Omental fat pad (tissue), 4 donors: Measurements from ENCODE around the gene TPCN2. TPM values are rescaled to one million over a fixed set of nuclear protein-coding genes. Genes with fewer than 3 reads are reported as not detected.

Experiments
- ATAC-seq: fragments of 150-250 bp; one replicate; pipeline ENCODE4 v1.9.1; 2016; ENCODE audit warnings: mild to moderate bottlenecking, moderate library complexity; ENCODE audit not compliant: low FRiP score
- DNase-seq: peaks from one replicate; pipeline ENCODE4 v3.0.0-alpha.2; 2019; ENCODE audit warnings: low spot score
- total RNA-seq, 4 donors: library from RNA; depleted of rRNA; stranded (reverse); fragments of >200 nt; gene quantifications; one replicate each; pipeline ENCODE4 v1.1.0, GENCODE V29; 2016
- TF ChIP-seq, protein P1 (sequence below), 3 donors: fragments of 450-650 bp; IDR thresholded peaks; one replicate each; pipeline ENCODE4 v1.5.1; 2016 to 2017; ENCODE audit warnings: antibody characterized with exemption in 3 of 3, mild to moderate bottlenecking in 3 of 3, moderate library complexity in 2 of 3

The TPCN2 gene
- total RNA-seq, 4 donors from 2014 or later, result 11.8 to 23.3 (median 15.4) TPM

DNA sequence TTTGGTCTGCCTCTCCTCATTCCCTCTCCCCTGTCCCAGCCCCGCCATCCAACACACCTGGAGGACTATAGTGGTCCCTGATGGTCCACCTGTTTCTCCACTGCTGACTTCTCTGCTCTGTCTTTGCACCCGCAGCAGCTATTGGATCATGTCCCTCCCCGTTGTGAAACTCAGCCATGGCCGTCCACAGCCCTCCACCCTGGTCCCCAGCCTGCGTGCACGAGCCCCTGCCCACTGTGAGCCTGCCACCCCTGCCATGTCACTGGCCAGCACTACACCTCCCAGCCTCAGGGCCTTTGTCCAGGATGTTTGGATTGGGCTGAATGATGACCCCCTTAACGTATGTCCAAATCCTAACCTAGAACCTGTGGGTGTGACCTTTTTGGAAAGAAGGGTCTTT, 59.3 kb downstream of the TPCN2 start:
- TF ChIP-seq, protein P1, sequence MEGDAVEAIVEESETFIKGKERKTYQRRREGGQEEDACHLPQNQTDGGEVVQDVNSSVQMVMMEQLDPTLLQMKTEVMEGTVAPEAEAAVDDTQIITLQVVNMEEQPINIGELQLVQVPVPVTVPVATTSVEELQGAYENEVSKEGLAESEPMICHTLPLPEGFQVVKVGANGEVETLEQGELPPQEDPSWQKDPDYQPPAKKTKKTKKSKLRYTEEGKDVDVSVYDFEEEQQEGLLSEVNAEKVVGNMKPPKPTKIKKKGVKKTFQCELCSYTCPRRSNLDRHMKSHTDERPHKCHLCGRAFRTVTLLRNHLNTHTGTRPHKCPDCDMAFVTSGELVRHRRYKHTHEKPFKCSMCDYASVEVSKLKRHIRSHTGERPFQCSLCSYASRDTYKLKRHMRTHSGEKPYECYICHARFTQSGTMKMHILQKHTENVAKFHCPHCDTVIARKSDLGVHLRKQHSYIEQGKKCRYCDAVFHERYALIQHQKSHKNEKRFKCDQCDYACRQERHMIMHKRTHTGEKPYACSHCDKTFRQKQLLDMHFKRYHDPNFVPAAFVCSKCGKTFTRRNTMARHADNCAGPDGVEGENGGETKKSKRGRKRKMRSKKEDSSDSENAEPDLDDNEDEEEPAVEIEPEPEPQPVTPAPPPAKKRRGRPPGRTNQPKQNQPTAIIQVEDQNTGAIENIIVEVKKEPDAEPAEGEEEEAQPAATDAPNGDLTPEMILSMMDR (IDR thresholded peaks at IDR 0.05), result no peak
- ATAC-seq (no peak), DNase-seq (no peak)

DNA sequence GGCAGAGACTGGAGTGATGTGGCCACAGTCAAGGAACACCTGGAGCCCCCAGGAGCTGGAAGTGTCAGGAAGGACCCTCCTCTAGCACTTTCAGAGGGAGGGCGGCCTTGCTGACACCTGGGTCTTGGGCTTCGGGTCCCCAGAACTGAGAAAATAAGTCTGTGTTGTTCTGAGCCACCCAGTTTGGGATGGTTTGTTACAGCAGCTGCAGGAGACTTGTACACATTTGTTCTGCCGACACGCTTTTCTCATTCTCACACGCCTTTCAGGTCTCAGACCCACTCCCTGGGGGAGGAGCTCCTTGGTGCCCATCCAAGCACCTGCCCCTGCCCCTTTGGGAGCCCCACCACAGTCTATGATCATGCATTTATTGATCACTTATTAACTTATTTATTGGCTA, 59.8 kb downstream of the TPCN2 start:
- ATAC-seq, result no peak
- TF ChIP-seq, protein P1 (IDR thresholded peaks at IDR 0.05), result no peak
- no peak for DNase-seq

DNA sequence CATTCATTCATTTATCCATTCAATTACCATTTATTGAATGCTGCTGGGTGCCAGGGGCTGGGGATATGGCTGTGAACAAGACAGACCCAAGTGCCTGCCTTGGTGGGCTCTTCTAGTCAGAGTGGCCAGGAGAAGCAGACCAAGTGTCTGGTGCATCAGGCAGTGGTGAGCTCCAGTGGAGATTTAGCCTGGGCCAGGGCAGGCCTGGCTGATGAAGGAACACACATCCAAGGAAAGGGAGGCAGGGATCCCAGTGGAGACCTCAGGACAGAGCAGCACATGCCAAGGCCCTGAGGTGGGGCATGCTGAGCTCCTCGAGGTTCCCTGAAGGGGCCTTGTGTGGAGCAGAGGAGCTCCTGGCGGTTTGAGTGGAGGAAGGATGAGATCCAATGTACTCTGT, 60.4 kb downstream of the TPCN2 start:
- ATAC-seq, result no peak
- no peak for DNase-seq

DNA sequence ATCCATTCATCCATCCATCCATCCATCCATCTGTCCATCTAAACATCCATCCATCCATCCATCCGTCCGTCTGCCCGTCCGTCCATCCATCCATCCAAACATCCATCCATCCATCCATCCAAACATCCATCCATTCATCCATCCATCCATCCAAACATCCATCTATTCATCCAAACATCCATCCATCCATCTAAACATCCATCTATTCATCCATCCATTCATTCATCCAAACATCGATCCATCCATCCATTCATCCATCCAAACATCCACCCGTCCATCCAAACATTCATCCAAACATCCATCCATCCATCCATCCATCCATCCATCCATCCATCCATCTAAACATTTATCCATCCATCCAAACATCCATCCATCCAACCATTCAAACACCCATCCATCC, 61.7 kb downstream of the TPCN2 start:
- TF ChIP-seq, protein P1 (IDR thresholded peaks at IDR 0.05), result no peak
- DNase-seq (no peak), ATAC-seq (no peak)

More for the DNA sequence above, 60.4 kb downstream of the TPCN2 start:
- TF ChIP-seq, protein P1 (IDR thresholded peaks at IDR 0.05), result no peak

DNA sequence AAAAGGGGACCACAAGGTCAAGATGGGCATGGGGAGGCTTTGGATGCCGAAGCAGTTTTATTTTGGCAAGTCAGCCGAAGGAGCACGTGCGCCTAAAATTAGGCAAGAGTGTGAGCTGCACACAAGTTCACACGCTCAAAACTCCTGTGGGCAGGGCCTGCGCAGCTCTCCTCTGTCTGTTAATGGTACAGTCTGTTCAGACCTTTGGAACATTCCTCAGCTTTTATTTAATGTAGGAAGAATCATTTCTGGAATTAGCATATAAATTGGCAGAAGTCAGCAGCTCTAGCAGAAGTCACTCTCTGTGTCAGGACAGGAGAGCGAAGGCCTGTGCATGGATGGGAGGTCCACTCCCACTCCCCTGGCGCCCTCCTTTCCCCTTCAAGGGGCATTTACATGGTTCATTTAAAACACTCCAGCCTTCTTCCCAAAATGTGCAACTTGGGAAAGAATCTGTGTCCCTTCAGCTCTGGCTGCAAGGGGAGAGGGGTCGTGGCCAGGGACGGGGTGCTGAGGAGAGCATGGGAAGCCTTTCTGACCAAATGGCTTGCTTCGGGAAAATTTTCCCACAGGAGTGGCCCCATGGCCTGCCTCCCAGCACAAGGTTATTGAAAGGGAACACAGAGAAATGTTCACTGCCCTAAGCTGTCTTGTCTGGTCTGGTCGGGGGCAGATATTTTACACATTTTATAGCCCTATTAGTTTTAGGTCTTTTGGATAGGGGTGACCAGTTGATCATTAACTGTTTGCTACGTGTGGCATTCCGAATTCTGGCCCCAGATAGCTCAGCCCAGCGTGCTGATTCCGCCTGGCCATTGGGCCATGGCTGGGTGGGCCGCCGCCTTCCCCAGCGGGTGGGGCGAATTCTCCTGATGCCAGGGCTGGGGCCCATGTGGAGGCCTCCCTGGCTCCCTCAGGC, 63.2 kb downstream of the TPCN2 start:
- TF ChIP-seq, protein P1 (IDR thresholded peaks at IDR 0.05), result no peak
- ATAC-seq (no peak), DNase-seq (no peak)

DNA sequence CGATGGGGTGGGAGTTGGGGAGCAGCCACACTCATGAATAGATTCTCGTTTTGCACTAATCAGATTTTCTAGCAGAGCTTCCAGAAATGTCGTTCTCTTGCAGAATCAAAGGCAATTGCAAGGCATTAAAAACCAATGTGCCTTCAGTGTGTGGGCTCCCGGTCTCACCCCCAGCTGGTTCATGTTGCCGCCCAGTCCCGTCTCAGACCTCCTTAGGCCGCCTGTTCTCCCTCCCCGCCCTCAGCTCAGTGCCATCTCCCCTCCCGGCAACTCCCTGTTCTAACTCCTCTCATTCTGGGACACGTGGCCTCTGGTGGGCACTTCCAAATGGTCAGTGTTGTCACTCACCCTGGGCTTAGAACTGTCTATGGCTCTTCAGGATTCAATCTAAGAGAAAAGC, 64.5 kb downstream of the TPCN2 start:
- DNase-seq, result no peak
- TF ChIP-seq, protein P1 (IDR thresholded peaks at IDR 0.05), result no peak
- ATAC-seq, result no peak
